Measurements from ENCODE around the gene ZFP91. TPM values are rescaled to one million over a fixed set of nuclear protein-coding genes. Genes with fewer than 3 reads are reported as not detected.

Gene ZFP91
- total and polyA plus RNA-seq, 2 of the 13 experiments (the other 11 are each of a cell fraction or from before 2014, with no cell fraction given) = 13.5 to 38.6 TPM

- TF ChIP-seq GLMP (CRISPR knock-in tag; IDR thresholded peaks at IDR 0.05; ENCODE audit: borderline replicate concordance) = no peak
- no peak for TF ChIP-seq MEF2D (CRISPR knock-in tag; IDR thresholded peaks at IDR 0.05)
- TF ChIP-seq HINFP (CRISPR knock-in tag; IDR thresholded peaks at IDR 0.05; ENCODE audit: low read depth) = no peak; the same call in 1 of the 2 replicates
- TF ChIP-seq SMC3 (IDR thresholded peaks at IDR 0.05; ENCODE audit: low read length) = no peak
- TF ChIP-seq TOPORS (CRISPR knock-in tag; IDR thresholded peaks at IDR 0.05) = no peak
- TF ChIP-seq STAT6 (CRISPR knock-in tag; IDR thresholded peaks at IDR 0.05; ENCODE audit: borderline replicate concordance) = no peak
- peak; percentile 50; the same call in 1 of the 2 replicates for TF ChIP-seq YEATS2 (CRISPR knock-in tag; IDR thresholded peaks at IDR 0.05; ENCODE audit: borderline replicate concordance)
- TF ChIP-seq KLF11 (CRISPR knock-in tag; IDR thresholded peaks at IDR 0.05) = 0 out of 2 replicates have a peak, but pooled peaks have one; percentile 14
- no peak for TF ChIP-seq SMYD3 (CRISPR knock-in tag; IDR thresholded peaks at IDR 0.05)
- TF ChIP-seq ARID4A (CRISPR knock-in tag; IDR thresholded peaks at IDR 0.05; ENCODE audit: borderline replicate concordance) = peak; percentile 86
- TF ChIP-seq DMAP1 (CRISPR knock-in tag; IDR thresholded peaks at IDR 0.05) = peak; percentile 65
- TF ChIP-seq FOXJ3 (CRISPR knock-in tag; IDR thresholded peaks at IDR 0.05; ENCODE audit: borderline replicate concordance) = peak; percentile 61; the same call in 1 of the 2 replicates
- TF ChIP-seq PLSCR1 (CRISPR knock-in tag; IDR thresholded peaks at IDR 0.05; ENCODE audit: borderline replicate concordance) = no peak
- no peak for TF ChIP-seq ZNF124 (CRISPR knock-in tag; IDR thresholded peaks at IDR 0.05)
- TF ChIP-seq ZFP36L1 (CRISPR knock-in tag; IDR thresholded peaks at IDR 0.05) = no peak
- peak; percentile 41 for TF ChIP-seq PHF8 (CRISPR knock-in tag; IDR thresholded peaks at IDR 0.05)
- no peak for TF ChIP-seq THAP8 (CRISPR knock-in tag; IDR thresholded peaks at IDR 0.05; ENCODE audit: borderline replicate concordance)
- TF ChIP-seq MAF1 (CRISPR knock-in tag; IDR thresholded peaks at IDR 0.05; ENCODE audit: borderline replicate concordance) = no peak
- TF ChIP-seq ERF (CRISPR knock-in tag; IDR thresholded peaks at IDR 0.05) = no peak; the same call in 1 of the 2 replicates
- TF ChIP-seq RFX3 (CRISPR knock-in tag; IDR thresholded peaks at IDR 0.05) = no peak
Measured at GRCh38 chr11:58578136-58578634, 678 bp upstream of the ZFP91 start (continued).
